HEK293 (cell line): Measurements from ENCODE around the gene C1orf94.

Experiments used
- BCL6B ChIP-seq: fragments of 450-650 bp; formaldehyde crosslinking; IDR thresholded peaks from 2 replicates; pipeline ENCODE4 v1.5.1; 2017; ENCODE audit warnings: missing biosample characterization, missing genetic modification characterization
- GLIS1 ChIP-seq: fragments of 450-650 bp; formaldehyde crosslinking; IDR thresholded peaks from 2 replicates; pipeline ENCODE4 v1.5.1; 2016; ENCODE audit warnings: missing biosample characterization, missing genetic modification characterization
- HIC1 ChIP-seq: fragments of 450-650 bp; formaldehyde crosslinking; IDR thresholded peaks from 2 replicates; pipeline ENCODE4 v1.5.1; 2016; ENCODE audit warnings: missing biosample characterization, missing genetic modification characterization
- HOXC10 ChIP-seq: sonication (generic); formaldehyde crosslinking; IDR thresholded peaks from 2 replicates; pipeline ENCODE4 v1.8.1; 2023; ENCODE audit warnings: mild to moderate bottlenecking, missing genetic modification reagents
- IKZF3 ChIP-seq: fragments of 450-650 bp; IDR thresholded peaks from 2 replicates; pipeline ENCODE4 v1.5.0; 2018; ENCODE audit warnings: missing biosample characterization, mild to moderate bottlenecking, missing genetic modification characterization, moderate library complexity
- KLF17 ChIP-seq: fragments of 450-650 bp; formaldehyde crosslinking; IDR thresholded peaks from 2 replicates; pipeline ENCODE4 v1.5.1; 2016; ENCODE audit warnings: missing biosample characterization, missing genetic modification characterization
- KLF7 ChIP-seq: fragments of 450-650 bp; formaldehyde crosslinking; IDR thresholded peaks from 2 replicates; pipeline ENCODE4 v1.5.1; 2016; ENCODE audit warnings: missing biosample characterization, missing genetic modification characterization, borderline replicate concordance
- REPIN1 ChIP-seq: fragments of 450-650 bp; formaldehyde crosslinking; IDR thresholded peaks from 2 replicates; pipeline ENCODE4 v1.5.1; 2017; ENCODE audit warnings: missing biosample characterization, missing genetic modification characterization, low read depth
- SALL2 ChIP-seq: fragments of 450-650 bp; formaldehyde crosslinking; IDR thresholded peaks from 2 replicates; pipeline ENCODE4 v1.5.0; 2017; ENCODE audit warnings: missing biosample characterization, mild to moderate bottlenecking, missing genetic modification characterization, borderline replicate concordance
- SP2 ChIP-seq: fragments of 450-650 bp; formaldehyde crosslinking; IDR thresholded peaks from 2 replicates; pipeline ENCODE4 v1.5.1; 2016; ENCODE audit warnings: missing biosample characterization, missing genetic modification characterization
- WT1 ChIP-seq: fragments of 450-650 bp; formaldehyde crosslinking; IDR thresholded peaks from 2 replicates; pipeline ENCODE4 v1.5.1; 2016; ENCODE audit warnings: missing biosample characterization, missing genetic modification characterization
- YY1 ChIP-seq: fragments of 450-650 bp; formaldehyde crosslinking; IDR thresholded peaks from 2 replicates; pipeline ENCODE4 v1.5.1; 2018; ENCODE audit warnings: missing biosample characterization, missing genetic modification characterization
- YY2 ChIP-seq: fragments of 450-650 bp; formaldehyde crosslinking; IDR thresholded peaks from 2 replicates; pipeline ENCODE4 v1.5.1; 2016; ENCODE audit warnings: missing biosample characterization, missing genetic modification characterization
- ZBTB20 ChIP-seq: fragments of 450-650 bp; formaldehyde crosslinking; IDR thresholded peaks from 2 replicates; pipeline ENCODE4 v1.5.1; 2016; ENCODE audit warnings: missing biosample characterization, missing genetic modification characterization
- ZBTB21 ChIP-seq: fragments of 450-650 bp; formaldehyde crosslinking; IDR thresholded peaks from 2 replicates; pipeline ENCODE4 v1.5.1; 2017; ENCODE audit warnings: missing biosample characterization, missing genetic modification characterization
- ZIC2 ChIP-seq: fragments of 450-650 bp; formaldehyde crosslinking; IDR thresholded peaks from 2 replicates; pipeline ENCODE4 v1.5.1; 2016; ENCODE audit warnings: missing biosample characterization, missing genetic modification characterization
- ZNF10 ChIP-seq: fragments of 450-650 bp; formaldehyde crosslinking; IDR thresholded peaks from 2 replicates; pipeline ENCODE4 v1.5.1; 2017; ENCODE audit warnings: missing biosample characterization, missing genetic modification characterization
- ZNF132 ChIP-seq: fragments of 450-650 bp; formaldehyde crosslinking; IDR thresholded peaks from 2 replicates; pipeline ENCODE4 v1.5.1; 2017; ENCODE audit warnings: missing biosample characterization, missing genetic modification characterization, borderline replicate concordance
- ZNF223 ChIP-seq: fragments of 450-650 bp; formaldehyde crosslinking; IDR thresholded peaks from 2 replicates; pipeline ENCODE4 v1.5.1; 2016; ENCODE audit warnings: missing biosample characterization, missing genetic modification characterization
- ZNF292 ChIP-seq: fragments of 450-650 bp; formaldehyde crosslinking; IDR thresholded peaks from 2 replicates; pipeline ENCODE4 v1.5.1; 2016; ENCODE audit warnings: low read depth, missing biosample characterization, missing genetic modification characterization, borderline replicate concordance
- ZNF324 ChIP-seq: fragments of 450-650 bp; formaldehyde crosslinking; IDR thresholded peaks from 2 replicates; pipeline ENCODE4 v1.5.1; 2016; ENCODE audit warnings: missing biosample characterization, missing genetic modification characterization
- ZNF354C ChIP-seq: fragments of 450-650 bp; formaldehyde crosslinking; IDR thresholded peaks from 2 replicates; pipeline ENCODE4 v1.5.1; 2016; ENCODE audit warnings: missing biosample characterization, missing genetic modification characterization, low read depth, borderline replicate concordance
- ZNF510 ChIP-seq: fragments of 450-650 bp; formaldehyde crosslinking; IDR thresholded peaks from 2 replicates; pipeline ENCODE4 v1.5.1; 2018; ENCODE audit warnings: mild to moderate bottlenecking, missing genetic modification characterization, missing biosample characterization; ENCODE audit not compliant: insufficient replicate concordance
- ZNF514 ChIP-seq: fragments of 450-650 bp; formaldehyde crosslinking; IDR thresholded peaks from 2 replicates; pipeline ENCODE4 v1.5.1; 2016; ENCODE audit warnings: missing biosample characterization, missing genetic modification characterization
- ZNF558 ChIP-seq: fragments of 450-650 bp; formaldehyde crosslinking; IDR thresholded peaks from 2 replicates; pipeline ENCODE4 v1.5.1; 2016; ENCODE audit warnings: missing biosample characterization, missing genetic modification characterization
- ZNF571 ChIP-seq: fragments of 450-650 bp; formaldehyde crosslinking; IDR thresholded peaks from 2 replicates; pipeline ENCODE4 v1.5.0; 2017; ENCODE audit warnings: missing biosample characterization, missing genetic modification characterization
- ZNF596 ChIP-seq: fragments of 450-650 bp; IDR thresholded peaks from 2 replicates; pipeline ENCODE4 v1.5.0; 2018; ENCODE audit warnings: missing biosample characterization, mild to moderate bottlenecking, missing genetic modification characterization, moderate library complexity
- ZNF624 ChIP-seq: fragments of 450-650 bp; formaldehyde crosslinking; IDR thresholded peaks from 2 replicates; pipeline ENCODE4 v1.5.1; 2017; ENCODE audit warnings: missing biosample characterization, missing genetic modification characterization
- ZNF677 ChIP-seq: fragments of 450-650 bp; IDR thresholded peaks from 2 replicates; pipeline ENCODE4 v1.5.0; 2018; ENCODE audit warnings: missing biosample characterization, mild to moderate bottlenecking, missing genetic modification characterization, moderate library complexity
- ZNF76 ChIP-seq: fragments of 450-650 bp; formaldehyde crosslinking; IDR thresholded peaks from 2 replicates; pipeline ENCODE4; 2016; ENCODE audit warnings: low read depth, missing biosample characterization, missing genetic modification characterization, borderline replicate concordance
- ZNF777 ChIP-seq: fragments of 450-650 bp; formaldehyde crosslinking; IDR thresholded peaks from 2 replicates; pipeline ENCODE4 v1.5.1; 2017; ENCODE audit warnings: missing biosample characterization, missing genetic modification characterization, borderline replicate concordance
- ZNF843 ChIP-seq: fragments of 450-650 bp; formaldehyde crosslinking; IDR thresholded peaks from 2 replicates; pipeline ENCODE4 v1.5.1; 2016; ENCODE audit warnings: missing biosample characterization, missing genetic modification characterization
- ZSCAN23 ChIP-seq: fragments of 450-650 bp; formaldehyde crosslinking; IDR thresholded peaks from 2 replicates; pipeline ENCODE4 v1.5.1; 2016; ENCODE audit warnings: missing biosample characterization, missing genetic modification characterization
- TF ChIP-seq, protein P1 (sequence below): fragments of 450-650 bp; formaldehyde crosslinking; IDR thresholded peaks from 2 replicates; pipeline ENCODE4 v1.5.1; 2016; ENCODE audit warnings: missing biosample characterization, missing genetic modification characterization
- TF ChIP-seq, protein P2 (sequence below): fragments of 450-650 bp; formaldehyde crosslinking; IDR thresholded peaks from 2 replicates; pipeline ENCODE4 v1.5.1; 2016; ENCODE audit warnings: missing biosample characterization, missing genetic modification characterization

C1orf94 gene

GRCh38 chr1:34268311-34268954, 91.7 kb downstream of the C1orf94 start (continued):
- TF ChIP-seq ZBTB21 (tag by site-specific recombination), result 0 out of 2 replicates have a peak, but pooled peaks have one; percentile 16
- peak; percentile 70 for TF ChIP-seq HIC1 (tag by site-specific recombination)
- no peak for TF ChIP-seq ZNF132 (tag by site-specific recombination)
- no peak for TF ChIP-seq ZNF596 (tag by site-specific recombination)
- TF ChIP-seq ZNF514 (tag by site-specific recombination), result no peak
- TF ChIP-seq ZNF76 (tag by site-specific recombination), result no peak
- TF ChIP-seq KLF7 (tag by site-specific recombination), result no peak
- TF ChIP-seq, protein P1, sequence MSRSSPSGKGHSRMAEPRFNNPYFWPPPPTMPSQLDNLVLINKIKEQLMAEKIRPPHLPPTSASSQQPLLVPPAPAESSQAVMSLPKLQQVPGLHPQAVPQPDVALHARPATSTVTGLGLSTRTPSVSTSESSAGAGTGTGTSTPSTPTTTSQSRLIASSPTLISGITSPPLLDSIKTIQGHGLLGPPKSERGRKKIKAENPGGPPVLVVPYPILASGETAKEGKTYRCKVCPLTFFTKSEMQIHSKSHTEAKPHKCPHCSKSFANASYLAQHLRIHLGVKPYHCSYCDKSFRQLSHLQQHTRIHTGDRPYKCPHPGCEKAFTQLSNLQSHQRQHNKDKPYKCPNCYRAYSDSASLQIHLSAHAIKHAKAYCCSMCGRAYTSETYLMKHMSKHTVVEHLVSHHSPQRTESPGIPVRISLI, result peak; percentile 25; the same call in 1 of the 2 replicates
- TF ChIP-seq ZNF677 (tag by site-specific recombination), result no peak
- TF ChIP-seq ZNF292 (tag by site-specific recombination), result no peak
- TF ChIP-seq KLF17 (tag by site-specific recombination), result no peak
- TF ChIP-seq YY1, result no peak
- no peak for TF ChIP-seq BCL6B (tag by site-specific recombination)
- no peak for TF ChIP-seq ZNF10
- TF ChIP-seq GLIS1 (tag by site-specific recombination), result peak; percentile 100
- TF ChIP-seq HOXC10 (CRISPR knock-in tag), result no peak
- no peak for TF ChIP-seq REPIN1 (tag by site-specific recombination)
- no peak for TF ChIP-seq YY2 (tag by site-specific recombination)
- no peak for TF ChIP-seq ZNF777 (tag by site-specific recombination)
- TF ChIP-seq, protein P2, sequence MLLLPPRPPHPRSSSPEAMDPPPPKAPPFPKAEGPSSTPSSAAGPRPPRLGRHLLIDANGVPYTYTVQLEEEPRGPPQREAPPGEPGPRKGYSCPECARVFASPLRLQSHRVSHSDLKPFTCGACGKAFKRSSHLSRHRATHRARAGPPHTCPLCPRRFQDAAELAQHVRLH (tag by site-specific recombination), result no peak
- TF ChIP-seq ZNF571 (tag by site-specific recombination), result no peak
- no peak for TF ChIP-seq SP2 (tag by site-specific recombination)
- TF ChIP-seq ZNF223 (tag by site-specific recombination), result no peak
- TF ChIP-seq ZNF354C, result no peak
- no peak for TF ChIP-seq IKZF3 (tag by site-specific recombination)
- TF ChIP-seq ZNF843 (tag by site-specific recombination), result no peak
- TF ChIP-seq SALL2 (tag by site-specific recombination), result no peak
- no peak for TF ChIP-seq ZNF558
- TF ChIP-seq ZNF324 (tag by site-specific recombination), result no peak
- peak; percentile 67 for TF ChIP-seq ZIC2 (tag by site-specific recombination)
- TF ChIP-seq ZNF510 (tag by site-specific recombination), result no peak
- TF ChIP-seq ZSCAN23 (tag by site-specific recombination), result no peak
- no peak for TF ChIP-seq WT1 (tag by site-specific recombination)
- no peak for TF ChIP-seq ZNF624 (tag by site-specific recombination)
- no peak for TF ChIP-seq ZBTB20 (tag by site-specific recombination)
